Panc1 (cell line): ENCODE data around the gene SORBS1. TPM values are rescaled to one million over a fixed set of nuclear protein-coding genes. Genes with fewer than 3 reads are reported as not detected.

Source experiments
- ATAC-seq: fragments of 200-7000 bp; cut with Tn5 transposase; 2 replicates; pipeline ENCODE4 v1.9.1; 2020; ENCODE audit warnings: mild to moderate bottlenecking, moderate library complexity
- BruUV-seq: library from RNA; stranded (reverse); fragments of 400-500 nt; replicated peaks from 2 replicates; lab custom pipeline; 2021; lab: Mats Ljungman, UMichigan
- CTCF ChIA-PET: fragments of 300-600 bp; sonication (Branson Sonifier 250); formaldehyde crosslinking; loops from one replicate; lab custom pipeline; 2022; ENCODE audit warnings: antibody characterized with exemption; lab: Charles Lee
- POLR2A ChIA-PET: fragments of 300-600 bp; sonication (Branson Sonifier 250); formaldehyde crosslinking; loops from one replicate; lab custom pipeline; 2022; ENCODE audit warnings: antibody characterized with exemption; lab: Charles Lee
- DNase-seq: peaks from one replicate; pipeline ENCODE4 v3.0.0-alpha.2; 2010; ENCODE audit warnings: low read depth, low spot score
- H3K27ac ChIP-seq: 2 replicates; pipeline ENCODE4 v1.5.1; 2011; ENCODE audit warnings: mild to moderate bottlenecking, low read length, inconsistent platforms
- H3K27me3 ChIP-seq: fragments of 200-500 bp; sonication (Bioruptor generic); 2 replicates; pipeline ENCODE4 v1.6.0; 2014; ENCODE audit warnings: low read length, inconsistent platforms; ENCODE audit not compliant: control insufficient read depth, insufficient read depth
- H3K36me3 ChIP-seq: fragments of 200-500 bp; sonication (Bioruptor generic); 2 replicates; pipeline ENCODE4 v1.5.1; 2014; ENCODE audit warnings: inconsistent platforms, mild to moderate bottlenecking, low read length, moderate library complexity; ENCODE audit not compliant: control insufficient read depth, insufficient read depth
- H3K4me1 ChIP-seq: 2 replicates; pipeline ENCODE4 v1.5.1; 2011; ENCODE audit warnings: inconsistent platforms, mild to moderate bottlenecking, low read length, moderate library complexity; ENCODE audit not compliant: control insufficient read depth, insufficient read depth
- H3K4me3 ChIP-seq, 2 experiments: 2 replicates each; pipeline ENCODE4 v1.5.1; 2011 to 2012; ENCODE audit warnings: low read depth in 2 of 2, low read length in 2 of 2, mild to moderate bottlenecking in 2 of 2, inconsistent platforms in 1 of 2, moderate library complexity in 1 of 2
- H3K9me3 ChIP-seq: fragments of 200-500 bp; sonication (Bioruptor generic); 2 replicates; pipeline ENCODE4 v1.5.1; 2014; ENCODE audit warnings: low read depth, mild to moderate bottlenecking, inconsistent platforms, low read length, moderate library complexity; ENCODE audit not compliant: control insufficient read depth, insufficient read depth
- CTCF ChIP-seq: fragments of 450-650 bp; IDR thresholded peaks from 2 replicates; pipeline ENCODE4 v1.5.1; 2017; ENCODE audit warnings: mild to moderate bottlenecking
- POLR2AphosphoS5 ChIP-seq: IDR thresholded peaks from 2 replicates; pipeline ENCODE4 v1.6.1; 2012; ENCODE audit warnings: mild to moderate bottlenecking, low read depth, low read length, moderate library complexity
- SIN3A ChIP-seq: IDR thresholded peaks from 2 replicates; pipeline ENCODE4 v1.6.1; 2012; ENCODE audit warnings: low read depth, mild to moderate bottlenecking, low read length, moderate library complexity, borderline replicate concordance; ENCODE audit not compliant: insufficient read depth
- TCF7L2 ChIP-seq: IDR thresholded peaks from 2 replicates; pipeline ENCODE4 v1.6.1; 2011; ENCODE audit warnings: mild to moderate bottlenecking, low read depth, low read length, inconsistent platforms
- in situ Hi-C: cut with HindIII; loops from 2 replicates; pipeline ENCODE4 v1.10.0; 2016; ENCODE audit warnings: low sequenced_read_pairs, low pct_unique_long_range_greater_than_20kb
- intact Hi-C: fragments of 100-400 bp; cut with micrococcal nuclease; formaldehyde crosslinking; loops from one replicate; pipeline ENCODE4 v1.10.0; 2022; ENCODE audit not compliant: unreplicated experiment
- total RNA-seq: library from RNA; stranded (reverse); gene quantifications from one replicate; pipeline ENCODE4 v1.2.1, GENCODE V29; 2021; ENCODE audit not compliant: unreplicated experiment
- TF ChIP-seq, protein P1 (sequence below), 2 experiments: IDR thresholded peaks; 2 replicates each; pipeline ENCODE4 v1.6.1; 2011 to 2012; ENCODE audit warnings: low read depth in 2 of 2, control low read depth in 1 of 2, low read length in 1 of 2, mild to moderate bottlenecking in 1 of 2, moderate library complexity in 1 of 2; ENCODE audit not compliant: insufficient read depth in 1 of 2

SORBS1 gene
- total RNA-seq, 1 experiment from 2014 or later, result 29.4 TPM

- intact Hi-C loops (no loop called here), in situ Hi-C loops (no loop called here)
- Histone ChIP-seq H3K27me3 (no peaks in the 10 kb centered on the region), H3K9me3 (no peaks in the 10 kb centered on the region), H3K4me1 (peaks cover 3% of the 10 kb centered on the region; the same call in 1 of the 2 replicates), H3K27ac (no peak overlapping the region), H3K36me3 (no peaks in the 10 kb centered on the region), H3K4me3 (no peak overlapping the region)
- DNase-seq (no peak), ATAC-seq (no peak)
- TF ChIP-seq SIN3A (no peak), TCF7L2 (no peak), POLR2AphosphoS5 (no peak)
- no TSS peak for BruUV-seq
- CTCF ChIA-PET, result no interaction called here
- POLR2A ChIA-PET, result interaction anchor here (0.6 kb wide), 1 partner anchor 303 kb away, joined by 3 read pairs; no protein-coding TSS in a partner anchor
Measured at GRCh38 chr10:95335933-95336699, 225.1 kb downstream of the SORBS1 start.

DNA sequence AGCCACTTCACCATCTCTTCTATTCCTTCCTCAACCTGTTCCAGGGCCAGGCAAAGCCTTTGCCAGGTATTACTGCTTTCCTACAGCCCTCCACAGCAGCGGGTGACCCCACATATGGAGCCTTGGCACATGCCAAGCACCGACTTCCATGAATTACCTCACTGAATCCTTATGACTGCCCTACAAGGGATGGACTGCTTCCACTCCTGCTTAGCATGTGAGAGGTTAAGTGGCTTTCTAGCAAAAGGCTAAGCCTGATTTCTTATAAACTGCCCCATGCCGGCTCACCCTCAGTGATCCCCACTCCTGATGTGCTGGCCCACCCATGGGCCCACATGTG is 226.4 kb downstream of the SORBS1 start:
- H3K4me3 ChIP-seq, result no peak overlapping the region
- no peaks in the 10 kb centered on the region for H3K9me3 ChIP-seq
- in situ Hi-C loops (no loop called here), intact Hi-C loops (no loop called here)
- TF ChIP-seq CTCF, result no peak
- TF ChIP-seq, protein P1, sequence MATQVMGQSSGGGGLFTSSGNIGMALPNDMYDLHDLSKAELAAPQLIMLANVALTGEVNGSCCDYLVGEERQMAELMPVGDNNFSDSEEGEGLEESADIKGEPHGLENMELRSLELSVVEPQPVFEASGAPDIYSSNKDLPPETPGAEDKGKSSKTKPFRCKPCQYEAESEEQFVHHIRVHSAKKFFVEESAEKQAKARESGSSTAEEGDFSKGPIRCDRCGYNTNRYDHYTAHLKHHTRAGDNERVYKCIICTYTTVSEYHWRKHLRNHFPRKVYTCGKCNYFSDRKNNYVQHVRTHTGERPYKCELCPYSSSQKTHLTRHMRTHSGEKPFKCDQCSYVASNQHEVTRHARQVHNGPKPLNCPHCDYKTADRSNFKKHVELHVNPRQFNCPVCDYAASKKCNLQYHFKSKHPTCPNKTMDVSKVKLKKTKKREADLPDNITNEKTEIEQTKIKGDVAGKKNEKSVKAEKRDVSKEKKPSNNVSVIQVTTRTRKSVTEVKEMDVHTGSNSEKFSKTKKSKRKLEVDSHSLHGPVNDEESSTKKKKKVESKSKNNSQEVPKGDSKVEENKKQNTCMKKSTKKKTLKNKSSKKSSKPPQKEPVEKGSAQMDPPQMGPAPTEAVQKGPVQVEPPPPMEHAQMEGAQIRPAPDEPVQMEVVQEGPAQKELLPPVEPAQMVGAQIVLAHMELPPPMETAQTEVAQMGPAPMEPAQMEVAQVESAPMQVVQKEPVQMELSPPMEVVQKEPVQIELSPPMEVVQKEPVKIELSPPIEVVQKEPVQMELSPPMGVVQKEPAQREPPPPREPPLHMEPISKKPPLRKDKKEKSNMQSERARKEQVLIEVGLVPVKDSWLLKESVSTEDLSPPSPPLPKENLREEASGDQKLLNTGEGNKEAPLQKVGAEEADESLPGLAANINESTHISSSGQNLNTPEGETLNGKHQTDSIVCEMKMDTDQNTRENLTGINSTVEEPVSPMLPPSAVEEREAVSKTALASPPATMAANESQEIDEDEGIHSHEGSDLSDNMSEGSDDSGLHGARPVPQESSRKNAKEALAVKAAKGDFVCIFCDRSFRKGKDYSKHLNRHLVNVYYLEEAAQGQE (IDR thresholded peaks at IDR 0.05; ENCODE audit: insufficient read depth in 1 of 2, low read depth in 2 of 2, low read length in 1 of 2), result no peak
- no peak for TF ChIP-seq SIN3A
- no peak for TF ChIP-seq POLR2AphosphoS5
- TF ChIP-seq TCF7L2, result no peak
- H3K4me1 ChIP-seq, result peaks cover 3% of the 10 kb centered on the region; the same call in 1 of the 2 replicates
- H3K27ac ChIP-seq, result no peak overlapping the region
- H3K27me3 ChIP-seq, result no peaks in the 10 kb centered on the region
- ChIA-PET POLR2A (no interaction called here), CTCF (no interaction called here)
- DNase-seq (no peak), ATAC-seq (peak; percentile 18; the same call in 1 of the 2 replicates)
- H3K36me3 ChIP-seq, result no peaks in the 10 kb centered on the region
- BruUV-seq, result no TSS peak
